ENCODE results near the gene MPHOSPH10. TPM values are rescaled to one million over a fixed set of nuclear protein-coding genes. Genes with fewer than 3 reads are reported as not detected.
"Not testable (repeated sequence)": the region's sequence is repeated elsewhere in the genome, so short reads cannot be mapped to it uniquely, and the experiment has no call there.

The MPHOSPH10 gene
- total and polyA plus RNA-seq, 2 of the 4 experiments (the other 2 are of a cell fraction), result 5.4 to 11.2 TPM

DNA sequence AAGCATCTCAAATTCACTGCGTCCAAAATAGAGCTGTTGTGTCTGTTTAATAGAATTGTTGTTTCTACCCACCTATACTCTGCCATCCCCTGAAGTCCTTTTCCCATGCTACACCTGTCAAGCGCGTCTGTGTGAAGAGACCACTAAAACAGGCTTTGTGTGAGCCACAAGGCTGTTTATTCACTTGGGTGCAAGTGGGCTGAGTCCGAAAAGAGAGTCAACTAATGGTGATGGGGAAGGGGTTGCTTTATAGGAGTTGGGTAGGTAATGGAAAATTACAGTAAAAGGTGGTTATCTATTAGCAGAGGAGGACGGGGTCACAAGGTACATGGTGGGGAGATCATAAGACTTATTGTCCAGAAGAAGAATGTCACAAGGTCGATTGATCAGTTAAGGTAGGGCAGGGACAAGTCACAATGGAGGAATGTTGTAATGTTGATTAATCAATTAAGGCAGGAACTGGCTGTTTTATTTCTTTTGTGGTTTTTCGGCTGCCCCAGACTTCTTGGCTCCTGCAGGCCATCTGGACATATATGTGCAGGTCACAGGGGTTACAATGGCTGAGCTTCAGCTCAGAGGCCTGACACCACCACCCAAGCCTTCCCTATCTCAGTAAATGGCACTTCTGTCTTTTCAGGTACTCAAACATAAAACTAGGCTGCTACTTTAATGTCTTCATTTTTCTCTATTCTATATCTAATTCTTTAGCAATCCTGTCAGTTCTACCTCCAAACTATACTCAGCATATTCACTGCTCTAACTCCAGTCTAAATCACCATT lies 1.1 kb downstream of the MPHOSPH10 start:
- H4K91ac ChIP-seq (ENCODE audit: insufficient read depth, low read depth, low read length); BruUV-seq (replicated peaks); H3K18ac ChIP-seq (ENCODE audit: low read depth, low read length); H3K27ac ChIP-seq (ENCODE audit: insufficient read depth, low read length); H2AFZ ChIP-seq (replicated peaks; ENCODE audit: low read length, poor library complexity); CTCF ChIA-PET; H4K5ac ChIP-seq (ENCODE audit: low read depth, low read length); H2BK120ac ChIP-seq (ENCODE audit: low read depth, low read length); ATAC-seq (ENCODE audit: low read depth); H4K20me1 ChIP-seq (ENCODE audit: insufficient read depth, low read length); H3K9me3 ChIP-seq (ENCODE audit: control insufficient read depth, insufficient read depth, low read length); dilution Hi-C loops (cut with HindIII; ENCODE audit: low sequenced_read_pairs, unreplicated experiment); POLR2A ChIA-PET (ENCODE audit: unreplicated experiment); H3K27me3 ChIP-seq (ENCODE audit: control insufficient read depth, insufficient read depth, low read length); H2BK20ac ChIP-seq (ENCODE audit: low read depth, low read length); DNase-seq; H3K4me1 ChIP-seq (ENCODE audit: control insufficient read depth, insufficient read depth, low read length); in situ Hi-C loops (cut with MboI; ENCODE audit: low sequenced_read_pairs); H3K9me1 ChIP-seq (ENCODE audit: insufficient read depth, low read length); H2BK15ac ChIP-seq (ENCODE audit: low read depth, low read length): not testable (repeated sequence)
- H3K56ac ChIP-seq (ENCODE audit: extremely low read depth, insufficient read depth, low read length), result peak overlapping the region; percentile 57; the same call in 1 of the 2 replicates
- intact Hi-C loops (cut with micrococcal nuclease), result loop anchor here (5.0 to 10.0 kb wide), 2 partner anchors 203 to 1446 kb away; partner anchors contain the start of gene ZNF638
- H3K14ac ChIP-seq (replicated peaks; ENCODE audit: low read depth, low read length), result peak overlapping the region; percentile 88
- peak overlapping the region; percentile 13; the same call in 1 of the 2 replicates for H2AK5ac ChIP-seq (ENCODE audit: low read depth, low read length)
- peaks cover 11% of the 10 kb centered on the region for H3K36me3 ChIP-seq (ENCODE audit: control insufficient read depth, insufficient read depth, low read length)
- peaks cover 4 to 28% of the 10 kb centered on the region in 2 experiments; a peak in 2 of 4 replicates for H3K79me1 ChIP-seq (ENCODE audit: low read depth in 1 of 2, low read length in 2 of 2)
- H2BK5ac ChIP-seq (ENCODE audit: low read depth, low read length, poor library complexity, severe bottlenecking), result peak overlapping the region; percentile 27
- H4K8ac ChIP-seq (ENCODE audit: low read depth in 2 of 2, low read length in 2 of 2), result peak overlapping the region in 1 of 2 experiments; percentile 96; a peak in 2 of 4 replicates
- WGBS, 2 experiments (ENCODE audit: extremely low coverage in 2 of 2, insufficient read length in 1 of 2), result 70% methylated on average over 3 of the region's 7 CpGs; no CpG with 5 or more reads in 1 of the 2 experiments
- 0 out of 2 replicates have a peak overlapping the region, but pooled peaks have one; percentile 15 for H3K4ac ChIP-seq (ENCODE audit: low read depth, low read length)
- H3K9ac ChIP-seq (ENCODE audit: low read depth, low read length), result peak overlapping the region; percentile 82; the same call in 1 of the 2 replicates
- peak overlapping the region; percentile 57 for H2AK9ac ChIP-seq (replicated peaks; ENCODE audit: low read depth, low read length, poor library complexity)
- peak overlapping the region; percentile 87 for H3K4me2 ChIP-seq (ENCODE audit: low read depth, low read length)
- peak overlapping the region; percentile 90 for H3K23ac ChIP-seq (ENCODE audit: low read depth, low read length)
- H3K4me3 ChIP-seq (ENCODE audit: insufficient read depth, low read depth, low read length), result peak overlapping the region; percentile 78
